ENCODE results near the gene RPS16. TPM values are rescaled to one million over a fixed set of nuclear protein-coding genes. Genes with fewer than 3 reads are reported as not detected.
A peak's percentile ranks its signal among the peaks of the same experiment; 100 is the strongest.

Gene RPS16
- total and polyA plus RNA-seq, 9 of the 15 experiments (the other 6 are each of a cell fraction or from before 2014, with no cell fraction given), result 82.6 to 3,671 (median 2,204) TPM

- peak; percentile 70 to 93 (median 88) for TF ChIP-seq YY1 (IDR thresholded peaks at IDR 0.05; ENCODE audit: borderline replicate concordance in 1 of 3, control insufficient read depth in 1 of 3, extremely low read depth in 1 of 3, insufficient read depth in 3 of 3, insufficient read length in 1 of 3, insufficient replicate concordance in 2 of 3, low read depth in 1 of 3, low read length in 2 of 3)
- TF ChIP-seq, protein P1, sequence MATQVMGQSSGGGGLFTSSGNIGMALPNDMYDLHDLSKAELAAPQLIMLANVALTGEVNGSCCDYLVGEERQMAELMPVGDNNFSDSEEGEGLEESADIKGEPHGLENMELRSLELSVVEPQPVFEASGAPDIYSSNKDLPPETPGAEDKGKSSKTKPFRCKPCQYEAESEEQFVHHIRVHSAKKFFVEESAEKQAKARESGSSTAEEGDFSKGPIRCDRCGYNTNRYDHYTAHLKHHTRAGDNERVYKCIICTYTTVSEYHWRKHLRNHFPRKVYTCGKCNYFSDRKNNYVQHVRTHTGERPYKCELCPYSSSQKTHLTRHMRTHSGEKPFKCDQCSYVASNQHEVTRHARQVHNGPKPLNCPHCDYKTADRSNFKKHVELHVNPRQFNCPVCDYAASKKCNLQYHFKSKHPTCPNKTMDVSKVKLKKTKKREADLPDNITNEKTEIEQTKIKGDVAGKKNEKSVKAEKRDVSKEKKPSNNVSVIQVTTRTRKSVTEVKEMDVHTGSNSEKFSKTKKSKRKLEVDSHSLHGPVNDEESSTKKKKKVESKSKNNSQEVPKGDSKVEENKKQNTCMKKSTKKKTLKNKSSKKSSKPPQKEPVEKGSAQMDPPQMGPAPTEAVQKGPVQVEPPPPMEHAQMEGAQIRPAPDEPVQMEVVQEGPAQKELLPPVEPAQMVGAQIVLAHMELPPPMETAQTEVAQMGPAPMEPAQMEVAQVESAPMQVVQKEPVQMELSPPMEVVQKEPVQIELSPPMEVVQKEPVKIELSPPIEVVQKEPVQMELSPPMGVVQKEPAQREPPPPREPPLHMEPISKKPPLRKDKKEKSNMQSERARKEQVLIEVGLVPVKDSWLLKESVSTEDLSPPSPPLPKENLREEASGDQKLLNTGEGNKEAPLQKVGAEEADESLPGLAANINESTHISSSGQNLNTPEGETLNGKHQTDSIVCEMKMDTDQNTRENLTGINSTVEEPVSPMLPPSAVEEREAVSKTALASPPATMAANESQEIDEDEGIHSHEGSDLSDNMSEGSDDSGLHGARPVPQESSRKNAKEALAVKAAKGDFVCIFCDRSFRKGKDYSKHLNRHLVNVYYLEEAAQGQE (IDR thresholded peaks at IDR 0.05; ENCODE audit: borderline replicate concordance), result no peak
- TF ChIP-seq, protein P1 (CRISPR knock-in tag; IDR thresholded peaks at IDR 0.05; ENCODE audit: low read depth), result peak; percentile 59; the same call in 1 of the 2 replicates
- TF ChIP-seq E4F1 (CRISPR knock-in tag; IDR thresholded peaks at IDR 0.05; ENCODE audit: borderline replicate concordance), result peak; percentile 89
- no peak for TF ChIP-seq SMARCB1 (IDR thresholded peaks at IDR 0.05; ENCODE audit: insufficient read length, low read depth)
- TF ChIP-seq, protein P2, sequence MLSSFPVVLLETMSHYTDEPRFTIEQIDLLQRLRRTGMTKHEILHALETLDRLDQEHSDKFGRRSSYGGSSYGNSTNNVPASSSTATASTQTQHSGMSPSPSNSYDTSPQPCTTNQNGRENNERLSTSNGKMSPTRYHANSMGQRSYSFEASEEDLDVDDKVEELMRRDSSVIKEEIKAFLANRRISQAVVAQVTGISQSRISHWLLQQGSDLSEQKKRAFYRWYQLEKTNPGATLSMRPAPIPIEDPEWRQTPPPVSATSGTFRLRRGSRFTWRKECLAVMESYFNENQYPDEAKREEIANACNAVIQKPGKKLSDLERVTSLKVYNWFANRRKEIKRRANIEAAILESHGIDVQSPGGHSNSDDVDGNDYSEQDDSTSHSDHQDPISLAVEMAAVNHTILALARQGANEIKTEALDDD (IDR thresholded peaks at IDR 0.05), result peak; percentile 95
- TF ChIP-seq RBM25 (IDR thresholded peaks at IDR 0.05; ENCODE audit: low read depth, low read length, severe bottlenecking), result peak; percentile 69
- TF ChIP-seq CLOCK (CRISPR knock-in tag; IDR thresholded peaks at IDR 0.05; ENCODE audit: borderline replicate concordance), result no peak
- TF ChIP-seq SRSF3 (IDR thresholded peaks at IDR 0.05; ENCODE audit: insufficient read depth, low read length), result no peak
These were observed 44.9 kb downstream of the RPS16 start, which contains the start of the genes MED29 and PAF1 (continued) for GRCh38 chr19:39390751-39391437.

All from K562 (cell line).